CD8-positive, alpha-beta memory T cell (primary cell): Measurements from ENCODE around the gene ZNF839. TPM values are rescaled to one million over a fixed set of nuclear protein-coding genes. Genes with fewer than 3 reads are reported as not detected.
"Not testable (repeated sequence)": the region's sequence is repeated elsewhere in the genome, so short reads cannot be mapped to it uniquely, and the experiment has no call there.

Source experiments
- CTCF ChIA-PET: fragments of 350-600 bp; sonication (Branson Sonifier 250); formaldehyde crosslinking; loops from one replicate; lab custom pipeline; 2021; ENCODE audit warnings: antibody characterized with exemption; lab: Charles Lee
- POLR2A ChIA-PET: fragments of 350-600 bp; sonication (Branson Sonifier 250); formaldehyde crosslinking; loops from one replicate; lab custom pipeline; 2021; ENCODE audit warnings: antibody characterized with exemption; lab: Charles Lee
- DNase-seq, 5 donors: peaks; one replicate each; pipeline versions ENCODE4 v3.0.0 to v3.0.0-alpha.2; 2020 to 2022; ENCODE audit warnings: mixed read lengths in 1 of 5
- H3K27ac ChIP-seq: one replicate; pipeline ENCODE4 v1.7.0; 2013; ENCODE audit warnings: low read depth, mild to moderate bottlenecking, low read length, moderate library complexity
- H3K27me3 ChIP-seq: 2 replicates; pipeline ENCODE4 v1.7.0; 2013; ENCODE audit warnings: low read length, mild to moderate bottlenecking; ENCODE audit not compliant: insufficient read depth, poor library complexity, severe bottlenecking
- H3K36me3 ChIP-seq: 2 replicates; pipeline ENCODE4 v1.7.0; 2013; ENCODE audit warnings: mild to moderate bottlenecking, low read length, moderate library complexity; ENCODE audit not compliant: insufficient read depth
- H3K4me1 ChIP-seq: 2 replicates; pipeline ENCODE4 v1.7.0; 2013; ENCODE audit warnings: mild to moderate bottlenecking, low read length, moderate library complexity; ENCODE audit not compliant: insufficient read depth
- H3K4me3 ChIP-seq: 2 replicates; pipeline ENCODE4 v1.7.0; 2013; ENCODE audit warnings: mild to moderate bottlenecking, low read length
- H3K9me3 ChIP-seq: 2 replicates; pipeline ENCODE4 v1.7.0; 2013; ENCODE audit warnings: mild to moderate bottlenecking, low read length
- H3K27ac Mint-ChIP-seq, 8 donors: one replicate each; pipeline ENCODE4 v1.8.0; 2020 to 2021; ENCODE audit warnings: mixed read lengths in 8 of 8, mild to moderate bottlenecking in 6 of 8, inconsistent platforms in 3 of 8, moderate library complexity in 3 of 8
- H3K27me3 Mint-ChIP-seq, 2 donors: one replicate each; pipeline ENCODE4 v1.8.0; 2020 to 2021; ENCODE audit warnings: mixed read lengths in 2 of 2, mild to moderate bottlenecking in 1 of 2, moderate library complexity in 1 of 2
- H3K36me3 Mint-ChIP-seq, 3 donors: one replicate each; pipeline ENCODE4 v1.8.0; 2020 to 2021; ENCODE audit warnings: mixed read lengths in 3 of 3, inconsistent platforms in 1 of 3, mild to moderate bottlenecking in 1 of 3
- H3K4me1 Mint-ChIP-seq, 3 donors: one replicate each; pipeline ENCODE4 v1.8.0; 2020 to 2021; ENCODE audit warnings: mixed read lengths in 3 of 3, inconsistent platforms in 1 of 3, mild to moderate bottlenecking in 1 of 3
- H3K4me3 Mint-ChIP-seq, 7 donors: one replicate each; pipeline ENCODE4 v1.8.0; 2020 to 2021; ENCODE audit warnings: mixed read lengths in 7 of 7, mild to moderate bottlenecking in 6 of 7, moderate library complexity in 4 of 7, inconsistent platforms in 2 of 7
- H3K9me3 Mint-ChIP-seq, 5 donors: one replicate each; pipeline ENCODE4 v1.8.0; 2020 to 2022; ENCODE audit warnings: mixed read lengths in 5 of 5, mild to moderate bottlenecking in 3 of 5, moderate library complexity in 2 of 5, inconsistent platforms in 1 of 5
- polyA plus RNA-seq: library from polyadenylated mRNA; unstranded; fragments of 300-500 nt; fragmentation: Illumina TruSeq; gene quantifications from one replicate; pipeline ENCODE4 v1.2.3, GENCODE V29; 2021
- total RNA-seq, 2 experiments: library from RNA; stranded (reverse); gene quantifications; one replicate each; pipeline ENCODE4 v1.2.3, GENCODE V29; 2021

Gene ZNF839
- total and polyA plus RNA-seq, 3 experiments from 2014 or later, result 7.2 to 14.0 (median 12.9) TPM

- Histone ChIP-seq H3K27me3 (no peaks in the 10 kb centered on the region), H3K27ac (no peak overlapping the region), H3K9me3 (no peaks in the 10 kb centered on the region), H3K36me3 (no peaks in the 10 kb centered on the region), H3K4me3 (no peak overlapping the region), H3K4me1 (no peaks in the 10 kb centered on the region)
- DNase-seq, result no peak
- Mint-ChIP-seq H3K4me3 (no peak overlapping the region), H3K9me3 (no peaks in the 10 kb centered on the region), H3K4me1 (no peaks in the 10 kb centered on the region), H3K27ac (no peak overlapping the region), H3K27me3 (no peaks in the 10 kb centered on the region), H3K36me3 (no peaks in the 10 kb centered on the region)
- ChIA-PET POLR2A (no interaction called here), CTCF (interaction anchor here (0.9 to 1.7 kb wide), 4 partner anchors 13 to 20 kb away, joined by 3 to 5 read pairs (median 4); no protein-coding TSS in a partner anchor)
Observed at GRCh38 chr14:102297436-102298170, 21.9 kb upstream of the ZNF839 start.

GRCh38 chr14:102298303-102299070 lies 21.1 kb upstream of the ZNF839 start:
- CTCF ChIA-PET, result interaction anchor here (1.0 to 1.7 kb wide), 3 partner anchors 14 to 19 kb away, joined by 3 to 5 read pairs (median 4); no protein-coding TSS in a partner anchor
- H3K4me3 Mint-ChIP-seq, H3K27ac Mint-ChIP-seq: not testable (repeated sequence)

GRCh38 chr14:102303664-102304063 lies 15.9 kb upstream of the ZNF839 start:
- CTCF ChIA-PET, result interaction anchor here (4.8 kb wide), 1 partner anchor 13 kb away, joined by 79 read pairs; no protein-coding TSS in a partner anchor
- H3K27me3 Mint-ChIP-seq, result peaks cover 4% of the 10 kb centered on the region in 2 donors
- H3K4me1 Mint-ChIP-seq, result peaks cover 10 to 15% (median 12%) of the 10 kb centered on the region in 3 donors
- H3K27me3 ChIP-seq, result no peaks in the 10 kb centered on the region
- POLR2A ChIA-PET, result interaction anchor here (0.6 to 3.1 kb wide), 2 partner anchors 11 to 352 kb away, joined by 6 to 15 read pairs; no protein-coding TSS in a partner anchor
- H3K36me3 Mint-ChIP-seq, result peaks cover 0 to 5% (median 0%) of the 10 kb centered on the region in 3 donors
- H3K4me3 ChIP-seq, result no peak overlapping the region
- H3K36me3 ChIP-seq, result no peaks in the 10 kb centered on the region
- H3K4me1 ChIP-seq, result peaks cover 6% of the 10 kb centered on the region
- peak overlapping the region; percentile 22 to 85 (median 45) for H3K4me3 Mint-ChIP-seq
- no peak overlapping the region for H3K27ac ChIP-seq
- H3K9me3 ChIP-seq, result no peaks in the 10 kb centered on the region
- DNase-seq, result no peak
- peak overlapping the region in 2 of 8 donors; percentile 65 to 66 for H3K27ac Mint-ChIP-seq
- H3K9me3 Mint-ChIP-seq, result peaks cover 0 to 2% (median 0%) of the 10 kb centered on the region in 5 donors

More at GRCh38 chr14:102298303-102299070, 21.1 kb upstream of the ZNF839 start:
- H3K36me3 Mint-ChIP-seq, H3K9me3 ChIP-seq, H3K9me3 Mint-ChIP-seq, H3K4me1 Mint-ChIP-seq, H3K27me3 Mint-ChIP-seq, H3K27me3 ChIP-seq, H3K36me3 ChIP-seq, POLR2A ChIA-PET, H3K4me3 ChIP-seq, H3K27ac ChIP-seq, DNase-seq, H3K4me1 ChIP-seq: not testable (repeated sequence)

GRCh38 chr14:102304611-102305506 lies 14.7 kb upstream of the ZNF839 start, which contains the start of gene MOK:
MOK (minus strand) TSS chr14:102305164; CDS start chr14:102304968, 196 bp downstream.
- peaks cover 0 to 2% (median 0%) of the 10 kb centered on the region in 5 donors for H3K9me3 Mint-ChIP-seq
- CTCF ChIA-PET, result interaction anchor here (1.0 to 4.8 kb wide), 5 partner anchors 9 to 17 kb away, joined by 3 to 79 read pairs (median 4); partner anchors contain the start of gene ZNF839

GRCh38 chr14:102314242-102315011 lies 5.1 kb upstream of the ZNF839 start:
- peaks cover 28% of the 10 kb centered on the region for H3K4me1 ChIP-seq
- H3K27ac ChIP-seq, result no peak overlapping the region
- H3K36me3 Mint-ChIP-seq, result peaks cover 0 to 10% (median 0%) of the 10 kb centered on the region in 3 donors
- H3K9me3 Mint-ChIP-seq, result peaks cover 0 to 3% (median 0%) of the 10 kb centered on the region in 5 donors
- CTCF ChIA-PET, result interaction anchor here (0.6 to 5.7 kb wide), 27 partner anchors 10 to 607 kb away, joined by 3 to 79 read pairs (median 3); partner anchors contain the start of genes CINP, DYNC1H1, MOK and TECPR2
- peaks cover 0 to 8% of the 10 kb centered on the region in 2 donors for H3K27me3 Mint-ChIP-seq
- POLR2A ChIA-PET, result interaction anchor here (0.5 to 2.4 kb wide), 4 partner anchors 10 to 1437 kb away, joined by 3 to 15 read pairs (median 3); partner anchors contain the start of gene MOK
- peak overlapping the region; percentile 86 to 95 (median 90) for H3K4me3 Mint-ChIP-seq
- peak overlapping the region; percentile 76 for H3K4me3 ChIP-seq
- H3K36me3 ChIP-seq, result no peaks in the 10 kb centered on the region
- DNase-seq, result peak; percentile 73 to 86 (median 76)
- H3K27ac Mint-ChIP-seq, result peak overlapping the region in 7 of 8 donors; percentile 61 to 94 (median 85)
- no peaks in the 10 kb centered on the region for H3K9me3 ChIP-seq
- no peaks in the 10 kb centered on the region for H3K27me3 ChIP-seq
- peaks cover 33 to 51% (median 47%) of the 10 kb centered on the region in 3 donors for H3K4me1 Mint-ChIP-seq

More at GRCh38 chr14:102304611-102305506, 14.7 kb upstream of the ZNF839 start, which contains the start of gene MOK:
- POLR2A ChIA-PET, result interaction anchor here (0.6 to 3.1 kb wide), 6 partner anchors 10 to 1029 kb away, joined by 3 to 15 read pairs (median 6); partner anchors contain the start of gene EIF5
- H3K4me3 ChIP-seq, result peak within 1 kb of the TSS; percentile 86
- H3K36me3 ChIP-seq, result no peaks in the 10 kb centered on the region
- peaks cover 6% of the 10 kb centered on the region for H3K4me1 ChIP-seq
- peak; percentile 92 to 99 (median 98) for DNase-seq
- Mint-ChIP-seq H3K4me1 (peaks cover 10 to 15% (median 12%) of the 10 kb centered on the region in 3 donors), H3K27ac (peak within 1 kb of the TSS; percentile 93 to 100 (median 98)), H3K27me3 (peaks cover 4% of the 10 kb centered on the region in 2 donors), H3K4me3 (peak within 1 kb of the TSS; percentile 88 to 98 (median 93)), H3K36me3 (peaks cover 0 to 5% (median 0%) of the 10 kb centered on the region in 3 donors)
- H3K27me3 ChIP-seq, result no peaks in the 10 kb centered on the region
- no peaks in the 10 kb centered on the region for H3K9me3 ChIP-seq
- H3K27ac ChIP-seq, result peak within 1 kb of the TSS; percentile 81

- Mint-ChIP-seq H3K27me3 (peaks cover 0 to 8% of the 10 kb centered on the region in 2 donors), H3K9me3 (peaks cover 0 to 3% (median 0%) of the 10 kb centered on the region in 5 donors), H3K4me3 (peak overlapping the region; percentile 86 to 95 (median 90)), H3K36me3 (peaks cover 0 to 13% (median 0%) of the 10 kb centered on the region in 3 donors), H3K27ac (peak overlapping the region in 4 of 8 donors; percentile 29 to 94 (median 55)), H3K4me1 (peaks cover 35 to 54% (median 49%) of the 10 kb centered on the region in 3 donors)
- DNase-seq, result no peak
- H3K4me3 ChIP-seq, result peak overlapping the region; percentile 76
- no peaks in the 10 kb centered on the region for H3K9me3 ChIP-seq
- no peak overlapping the region for H3K27ac ChIP-seq
- peaks cover 28% of the 10 kb centered on the region for H3K4me1 ChIP-seq
- H3K27me3 ChIP-seq, result no peaks in the 10 kb centered on the region
- POLR2A ChIA-PET, result interaction anchor here (2.4 kb wide), 1 partner anchor 10 kb away, joined by 15 read pairs; the partner anchor contains the start of gene MOK
- CTCF ChIA-PET, result interaction anchor here (0.8 to 5.7 kb wide), 13 partner anchors 11 to 608 kb away, joined by 3 to 79 read pairs (median 5); partner anchors contain the start of genes DYNC1H1 and MOK
- no peaks in the 10 kb centered on the region for H3K36me3 ChIP-seq
Observed at GRCh38 chr14:102315121-102315520, 4.4 kb upstream of the ZNF839 start.
